GM12873 (cell line): Measurements from ENCODE around the gene SH3GL1.

Experiments
- TF ChIP-seq, protein P1 (sequence below): IDR thresholded peaks from 2 replicates; pipeline ENCODE4 v1.5.1; 2012; ENCODE audit warnings: low read depth, mild to moderate bottlenecking, moderate library complexity, low read length, control low read depth; ENCODE audit not compliant: insufficient read depth; ENCODE audit errors: missing control alignments

The SH3GL1 gene

DNA sequence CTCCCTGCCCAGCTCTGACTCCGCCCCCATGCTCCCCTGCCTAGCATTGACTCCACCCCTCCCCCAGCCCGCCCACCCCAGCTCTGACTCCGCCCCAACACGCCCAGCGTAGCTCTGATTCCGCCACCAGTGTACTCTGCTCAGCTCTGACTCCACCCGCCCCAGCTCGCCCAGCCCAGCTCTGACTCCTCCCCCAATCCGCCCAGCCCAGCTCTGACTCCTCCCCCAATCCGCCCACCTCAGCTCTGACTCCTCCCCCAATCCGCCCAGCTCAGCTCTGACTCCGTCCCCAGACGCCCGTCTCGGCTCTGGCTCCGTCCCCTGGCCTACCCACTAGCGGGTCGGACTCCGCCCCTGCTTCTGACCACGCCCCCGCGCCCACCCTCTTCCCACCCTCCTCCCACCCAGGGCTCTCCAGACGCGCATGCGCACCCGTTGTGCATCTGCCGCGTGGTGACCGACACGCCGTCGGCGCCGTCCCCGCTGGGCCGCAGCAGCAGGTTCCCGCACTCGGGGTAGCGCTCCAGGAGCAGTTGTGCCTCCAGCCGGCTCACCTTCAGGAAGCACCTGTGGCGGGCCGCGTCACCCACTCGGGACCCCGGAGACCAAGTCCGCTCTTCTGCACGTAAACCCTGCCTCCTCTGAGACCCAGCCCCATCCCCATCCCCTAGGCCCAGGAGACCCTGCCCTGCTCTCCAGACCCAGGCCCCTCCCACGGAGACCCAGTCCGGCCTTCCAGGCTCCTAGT is 71.9 kb downstream of the SH3GL1 start:
- TF ChIP-seq, protein P1, sequence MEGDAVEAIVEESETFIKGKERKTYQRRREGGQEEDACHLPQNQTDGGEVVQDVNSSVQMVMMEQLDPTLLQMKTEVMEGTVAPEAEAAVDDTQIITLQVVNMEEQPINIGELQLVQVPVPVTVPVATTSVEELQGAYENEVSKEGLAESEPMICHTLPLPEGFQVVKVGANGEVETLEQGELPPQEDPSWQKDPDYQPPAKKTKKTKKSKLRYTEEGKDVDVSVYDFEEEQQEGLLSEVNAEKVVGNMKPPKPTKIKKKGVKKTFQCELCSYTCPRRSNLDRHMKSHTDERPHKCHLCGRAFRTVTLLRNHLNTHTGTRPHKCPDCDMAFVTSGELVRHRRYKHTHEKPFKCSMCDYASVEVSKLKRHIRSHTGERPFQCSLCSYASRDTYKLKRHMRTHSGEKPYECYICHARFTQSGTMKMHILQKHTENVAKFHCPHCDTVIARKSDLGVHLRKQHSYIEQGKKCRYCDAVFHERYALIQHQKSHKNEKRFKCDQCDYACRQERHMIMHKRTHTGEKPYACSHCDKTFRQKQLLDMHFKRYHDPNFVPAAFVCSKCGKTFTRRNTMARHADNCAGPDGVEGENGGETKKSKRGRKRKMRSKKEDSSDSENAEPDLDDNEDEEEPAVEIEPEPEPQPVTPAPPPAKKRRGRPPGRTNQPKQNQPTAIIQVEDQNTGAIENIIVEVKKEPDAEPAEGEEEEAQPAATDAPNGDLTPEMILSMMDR, result no peak

- TF ChIP-seq, protein P1, result no peak
Observed at GRCh38 chr19:4327877-4328242, 72.5 kb downstream of the SH3GL1 start.

DNA sequence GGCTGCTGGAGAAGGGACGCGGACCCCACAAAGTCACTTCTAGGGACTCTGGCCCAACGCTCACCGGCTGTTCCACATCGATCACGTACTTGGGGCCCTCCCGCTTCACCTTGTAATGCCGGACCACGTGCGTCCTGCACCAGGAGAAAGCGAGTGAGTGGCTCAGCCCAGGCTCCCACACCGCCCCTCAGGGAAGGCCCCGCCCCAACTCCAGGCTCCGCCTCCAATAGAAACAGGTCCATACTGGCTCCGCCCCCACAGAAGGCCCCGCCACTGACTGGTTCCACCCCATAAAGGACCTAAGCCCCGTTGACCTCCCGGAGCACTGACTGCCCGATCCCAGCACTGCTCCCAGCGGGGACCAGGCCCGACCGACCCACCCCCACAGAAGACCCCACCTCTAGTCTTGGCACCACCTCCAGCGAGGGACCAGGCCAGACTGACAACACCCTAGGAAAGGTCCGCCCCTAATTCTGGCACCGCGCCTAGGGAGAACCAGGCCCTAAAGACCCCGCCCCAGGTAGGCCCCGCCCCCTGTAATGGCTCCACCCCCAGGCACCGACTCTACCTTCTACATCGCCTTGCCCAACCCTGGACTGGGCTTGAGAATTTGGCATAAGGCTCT is 73.0 kb downstream of the SH3GL1 start:
- TF ChIP-seq, protein P1, result no peak

DNA sequence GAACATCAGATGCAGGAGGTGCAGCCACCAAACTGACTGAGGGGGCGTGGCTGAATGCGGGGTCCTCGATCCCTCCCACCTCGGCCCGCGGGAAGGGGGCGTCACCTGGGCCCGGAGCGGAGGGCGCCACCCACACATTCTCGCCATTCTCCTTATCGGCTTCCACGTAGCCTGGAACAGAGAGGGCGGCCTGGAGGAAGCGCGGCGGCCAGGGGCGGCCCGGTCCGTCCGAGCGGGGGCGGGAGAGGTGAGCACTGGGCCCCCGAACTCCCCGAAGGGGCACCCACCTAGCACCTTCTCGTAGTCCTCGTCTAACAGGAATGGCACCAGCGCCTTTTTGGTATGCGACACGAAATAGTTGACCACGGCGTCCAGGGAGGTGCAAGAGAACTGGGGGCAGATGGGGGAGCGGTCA is 73.5 kb downstream of the SH3GL1 start:
- TF ChIP-seq, protein P1, result no peak

GRCh38 chr19:4326215-4326836 is 74.0 kb downstream of the SH3GL1 start:
- TF ChIP-seq, protein P1, result no peak

DNA sequence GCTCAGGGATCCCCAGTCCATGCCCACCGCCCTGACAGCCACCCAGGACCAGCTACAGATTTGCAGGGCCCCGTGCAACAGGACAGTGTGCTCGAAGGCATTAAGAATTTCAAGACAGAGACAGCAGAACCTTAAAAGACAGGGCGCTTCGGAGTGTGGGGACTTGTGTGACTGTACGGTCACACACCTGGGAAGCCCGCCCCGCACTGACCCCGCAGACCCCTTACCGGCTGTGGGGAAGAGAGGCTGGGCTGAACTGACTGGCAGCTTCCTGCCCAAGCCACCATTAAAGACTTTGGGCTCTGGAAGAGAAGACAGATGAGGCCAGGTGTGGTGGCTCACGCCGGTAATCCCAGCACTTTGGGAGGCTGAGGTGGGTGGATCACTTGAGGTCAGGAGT is 76.1 kb downstream of the SH3GL1 start:
- TF ChIP-seq, protein P1, result no peak

DNA sequence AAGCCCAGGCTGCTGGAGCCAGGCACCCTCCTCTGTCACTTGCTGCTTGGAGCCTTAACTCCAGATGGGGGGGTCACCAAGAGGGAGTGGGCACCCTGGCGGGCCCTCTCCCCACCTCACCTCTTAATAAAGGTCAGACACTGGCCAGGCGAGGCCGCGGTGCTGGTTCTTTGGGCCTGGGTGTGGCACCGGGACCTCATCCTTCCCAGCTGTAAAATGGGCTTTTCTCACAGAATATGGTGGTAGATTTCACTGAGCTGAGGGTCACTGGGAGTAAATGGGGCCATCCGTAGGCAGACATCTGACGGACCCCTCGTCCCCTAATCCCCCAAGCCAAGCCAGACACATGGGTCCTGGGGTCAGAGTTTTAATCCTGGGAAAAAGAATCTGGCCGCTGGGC is 76.7 kb downstream of the SH3GL1 start:
- TF ChIP-seq, protein P1, result no peak
